ENCODE data around the gene DISP2.

- TF ChIP-seq CTCF (IDR thresholded peaks at IDR 0.05; ENCODE audit: low read depth, low read length, missing input control), result no peak
- no peak for TF ChIP-seq RAD21 (IDR thresholded peaks at IDR 0.05)
- no peak for TF ChIP-seq REST (IDR thresholded peaks at IDR 0.05)
- TF ChIP-seq JUND (IDR thresholded peaks at IDR 0.05), result no peak
- no peak for TF ChIP-seq SP1 (IDR thresholded peaks at IDR 0.05)
- no peak for TF ChIP-seq GABPA (IDR thresholded peaks at IDR 0.05 in 1 of 2, conservative IDR thresholded peaks at IDR 0.05 in 1 of 2)
- TF ChIP-seq TAF1 (conservative IDR thresholded peaks at IDR 0.05), result no peak
- no peak for TF ChIP-seq YY1 (IDR thresholded peaks at IDR 0.05)
These were observed 7.0 kb downstream of the DISP2 start for GRCh38 chr15:40365016-40365415.

Measured in liver (tissue), 3 donors.